ENCODE results near the gene YDJC.
"Not testable (repeated sequence)": the region's sequence is repeated elsewhere in the genome, so short reads cannot be mapped to it uniquely, and the experiment has no call there.

Gene YDJC, protein sequence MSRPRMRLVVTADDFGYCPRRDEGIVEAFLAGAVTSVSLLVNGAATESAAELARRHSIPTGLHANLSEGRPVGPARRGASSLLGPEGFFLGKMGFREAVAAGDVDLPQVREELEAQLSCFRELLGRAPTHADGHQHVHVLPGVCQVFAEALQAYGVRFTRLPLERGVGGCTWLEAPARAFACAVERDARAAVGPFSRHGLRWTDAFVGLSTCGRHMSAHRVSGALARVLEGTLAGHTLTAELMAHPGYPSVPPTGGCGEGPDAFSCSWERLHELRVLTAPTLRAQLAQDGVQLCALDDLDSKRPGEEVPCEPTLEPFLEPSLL

GRCh38 chr22:21629255-21630149 lies at the start of gene YDJC:
Gene YDJC, minus strand, starts transcription at chr22:21630022. Its CDS starts 8 bp downstream, at chr22:21630014.
- DNase-seq = peak; percentile 93 to 94

GRCh38 chr22:21679383-21679782 lies 49.6 kb upstream of the YDJC start:
- DNase-seq = no peak

- DNase-seq = not testable (repeated sequence)
Observed at GRCh38 chr22:21678842-21679241, 49.0 kb upstream of the YDJC start.

DNA sequence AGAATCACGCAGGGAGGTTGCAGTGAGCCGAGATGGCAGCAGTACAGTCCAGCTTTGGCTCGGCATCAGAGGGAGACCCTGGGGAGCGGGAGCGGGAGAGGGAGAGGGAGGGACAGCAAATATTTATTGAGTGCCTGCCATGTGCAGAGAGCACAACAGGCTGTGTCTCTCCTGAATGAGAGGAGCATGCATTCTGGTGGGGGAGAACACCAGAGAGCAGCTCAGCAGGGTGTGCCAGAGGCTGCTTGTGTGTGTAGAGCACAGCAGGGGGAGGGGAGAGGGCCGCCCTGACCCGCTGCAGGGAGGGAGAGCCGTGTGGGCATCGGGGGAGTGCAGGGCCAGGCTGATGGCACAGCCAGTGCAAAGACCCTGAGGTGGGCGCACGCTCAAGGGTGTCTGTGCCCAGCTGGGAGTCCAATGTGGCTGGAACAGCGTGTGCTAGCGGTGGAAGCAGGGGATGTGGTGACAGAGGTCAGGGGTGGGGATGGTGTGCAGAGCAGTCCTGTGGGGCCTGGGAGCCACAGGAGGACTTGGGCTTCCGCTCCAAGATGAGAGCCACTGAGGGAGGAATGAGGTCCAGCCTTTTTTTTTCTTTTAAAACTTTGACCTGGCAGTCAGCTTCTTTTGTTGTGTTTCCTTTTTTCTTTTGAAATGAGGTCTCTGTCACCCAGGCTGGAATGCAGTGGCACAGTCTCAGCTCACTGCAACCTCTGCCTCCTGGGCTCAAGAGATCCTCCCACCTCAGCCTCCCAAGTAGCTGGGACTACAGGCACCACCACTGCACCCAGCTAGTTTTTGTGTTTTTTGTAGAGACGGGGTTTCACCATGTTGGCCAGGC lies 48.0 kb upstream of the YDJC start:
- no peak for DNase-seq

- DNase-seq = no peak
Observed at GRCh38 chr22:21674638-21675245, 44.9 kb upstream of the YDJC start.

DNA sequence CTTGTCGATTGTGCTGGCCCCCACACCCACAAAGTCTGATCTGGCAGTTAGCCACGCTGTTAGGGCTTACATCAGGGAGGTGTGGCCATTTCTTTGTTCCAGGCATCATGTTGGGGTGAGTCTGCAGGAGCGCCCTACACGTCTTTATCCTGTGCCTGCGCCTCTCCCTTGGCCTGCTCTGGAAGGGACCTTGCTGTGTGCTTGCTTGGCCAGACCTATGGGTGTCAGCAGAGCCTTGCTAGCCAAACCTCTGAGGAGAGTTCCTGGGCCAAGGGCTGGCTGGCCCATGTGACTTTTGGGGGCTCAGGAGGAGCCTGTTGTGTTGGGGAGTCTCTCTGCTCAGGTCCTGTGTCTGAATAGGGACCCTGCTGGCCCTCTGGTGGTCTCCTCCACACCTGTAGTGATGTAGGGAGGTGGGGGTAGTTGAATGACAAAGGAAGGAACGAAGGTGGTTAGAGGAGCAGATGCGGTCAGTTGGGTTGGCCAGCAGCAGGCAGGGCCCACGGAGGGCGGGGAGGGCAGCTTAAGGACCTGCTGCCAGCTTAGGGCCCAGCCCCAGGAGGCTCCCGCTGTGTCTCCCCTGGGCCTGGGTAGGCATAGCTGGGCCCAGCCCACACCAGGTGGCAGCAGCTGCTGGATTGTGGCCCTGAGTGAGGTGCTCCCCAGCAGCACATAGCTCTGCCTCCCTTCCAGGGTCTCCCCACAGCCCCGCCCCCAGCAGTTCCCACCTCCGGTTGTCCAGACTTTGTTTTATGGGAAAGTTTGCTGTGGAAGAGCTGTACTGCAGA lies 43.9 kb upstream of the YDJC start:
- no peak for DNase-seq

GRCh38 chr22:21672107-21672629 lies 42.3 kb upstream of the YDJC start:
- DNase-seq = no peak

DNA sequence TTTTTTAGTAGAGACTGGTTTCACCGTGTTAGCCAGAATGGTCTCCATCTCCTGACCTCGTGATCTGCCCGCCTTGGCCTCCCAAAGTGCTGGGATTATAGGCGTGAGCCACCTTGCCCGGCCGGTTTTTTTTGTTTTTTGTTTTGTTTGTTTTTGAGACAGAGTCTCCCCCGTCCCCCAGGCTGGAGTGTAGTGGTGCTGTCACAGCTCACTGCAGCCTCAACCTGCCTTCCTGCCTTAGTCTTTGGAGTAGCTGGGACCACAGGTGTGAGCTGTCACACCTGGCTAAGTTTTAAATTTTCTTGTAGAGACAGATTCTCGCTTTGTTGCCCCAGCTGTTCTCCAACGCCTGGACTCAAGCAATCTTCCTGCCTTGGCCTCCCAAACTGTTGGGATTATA lies 39.2 kb upstream of the YDJC start:
- no peak for DNase-seq

DNA sequence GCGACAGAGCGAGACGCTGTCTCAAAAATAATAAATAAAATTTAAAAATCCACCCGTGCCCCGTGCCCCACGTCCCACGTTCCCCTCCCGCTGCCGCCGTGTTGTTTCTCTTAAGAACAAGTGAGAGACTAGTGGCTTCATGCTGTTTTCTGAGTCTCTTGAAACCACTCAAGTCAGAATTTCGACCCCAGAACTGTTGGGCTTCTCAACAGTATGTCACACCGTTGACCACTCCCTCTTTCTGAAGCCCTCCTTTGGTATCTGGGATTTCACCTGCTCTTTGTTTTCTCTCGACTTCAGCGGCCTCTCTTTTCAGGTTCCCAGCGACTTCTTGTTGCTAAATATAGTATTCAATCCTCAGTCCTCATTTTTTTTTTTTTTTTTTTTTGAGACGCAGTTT lies 37.0 kb upstream of the YDJC start:
- no peak for DNase-seq

GRCh38 chr22:21665047-21665851 lies 35.4 kb upstream of the YDJC start:
- DNase-seq = no peak

DNA sequence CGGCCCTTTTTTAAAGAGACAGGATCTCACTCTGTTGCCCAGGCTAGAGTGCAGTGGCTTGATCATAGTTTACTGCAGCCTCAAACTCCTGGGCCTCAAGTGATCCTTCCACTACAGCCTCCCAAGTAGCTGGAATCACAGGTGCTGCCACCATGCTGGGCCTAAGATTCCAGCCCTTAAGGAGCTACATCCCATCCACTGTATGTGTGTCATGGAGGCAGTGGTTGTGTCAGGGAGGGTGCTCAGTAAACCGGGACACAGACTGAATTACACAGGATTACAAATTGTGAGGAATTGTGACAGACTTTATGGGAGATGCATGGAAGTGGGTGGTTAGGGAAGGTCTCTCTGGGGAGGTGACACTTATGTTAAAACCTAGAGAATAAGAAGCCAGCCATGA lies 33.9 kb upstream of the YDJC start:
- no peak for DNase-seq

DNA sequence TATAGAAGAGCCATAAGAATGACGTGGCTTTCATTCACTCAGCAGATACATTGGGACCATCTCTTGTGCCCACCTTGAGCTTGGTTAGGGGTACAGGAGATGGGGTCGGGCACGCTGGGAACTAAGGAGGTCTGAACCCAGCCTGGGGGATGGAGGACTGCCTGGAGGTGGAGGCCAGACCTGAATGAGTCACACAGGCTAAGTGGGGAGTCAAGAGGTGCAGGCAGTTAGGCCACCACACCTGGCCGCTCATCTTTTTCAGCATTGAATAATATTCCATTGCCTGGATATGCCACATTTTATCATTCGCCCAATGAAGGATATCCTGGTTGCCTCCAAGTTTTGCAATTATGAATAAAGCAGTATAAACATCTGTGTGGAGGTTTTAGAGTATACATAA lies 32.2 kb upstream of the YDJC start:
- no peak for DNase-seq

GRCh38 chr22:21660904-21661303 lies 31.1 kb upstream of the YDJC start:
- DNase-seq = no peak

DNA sequence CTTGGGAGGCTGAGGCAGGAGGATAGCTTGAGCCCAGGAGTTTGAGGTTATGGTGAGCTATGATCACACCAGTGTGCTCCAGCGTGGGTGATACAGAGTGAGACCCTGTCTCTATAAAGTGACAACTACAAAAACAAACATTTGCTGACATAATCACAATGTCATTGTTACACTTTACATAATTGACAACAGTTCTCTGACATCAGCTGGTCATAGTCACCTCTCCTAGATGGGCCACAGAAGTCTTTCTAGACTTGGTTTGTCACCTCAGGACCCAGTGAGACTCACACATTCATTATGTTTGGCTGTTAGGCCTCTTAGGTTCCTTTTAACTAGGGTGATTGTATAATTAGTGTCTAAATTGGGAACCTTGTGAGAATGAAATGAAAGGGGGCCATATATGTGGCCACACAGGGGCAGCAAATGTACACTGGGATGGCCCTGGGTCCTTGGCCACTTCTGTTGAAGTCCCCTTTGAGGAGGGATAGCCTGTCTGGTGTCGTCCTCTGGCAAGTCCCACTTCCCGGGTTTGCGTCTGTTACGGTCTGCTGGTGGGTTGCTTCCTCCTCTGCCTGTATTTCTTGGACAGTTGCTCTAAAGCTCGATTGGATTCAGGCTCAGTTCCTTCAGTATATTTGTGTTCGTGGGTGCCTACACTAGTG lies 30.2 kb upstream of the YDJC start:
- DNase-seq = no peak

DNA sequence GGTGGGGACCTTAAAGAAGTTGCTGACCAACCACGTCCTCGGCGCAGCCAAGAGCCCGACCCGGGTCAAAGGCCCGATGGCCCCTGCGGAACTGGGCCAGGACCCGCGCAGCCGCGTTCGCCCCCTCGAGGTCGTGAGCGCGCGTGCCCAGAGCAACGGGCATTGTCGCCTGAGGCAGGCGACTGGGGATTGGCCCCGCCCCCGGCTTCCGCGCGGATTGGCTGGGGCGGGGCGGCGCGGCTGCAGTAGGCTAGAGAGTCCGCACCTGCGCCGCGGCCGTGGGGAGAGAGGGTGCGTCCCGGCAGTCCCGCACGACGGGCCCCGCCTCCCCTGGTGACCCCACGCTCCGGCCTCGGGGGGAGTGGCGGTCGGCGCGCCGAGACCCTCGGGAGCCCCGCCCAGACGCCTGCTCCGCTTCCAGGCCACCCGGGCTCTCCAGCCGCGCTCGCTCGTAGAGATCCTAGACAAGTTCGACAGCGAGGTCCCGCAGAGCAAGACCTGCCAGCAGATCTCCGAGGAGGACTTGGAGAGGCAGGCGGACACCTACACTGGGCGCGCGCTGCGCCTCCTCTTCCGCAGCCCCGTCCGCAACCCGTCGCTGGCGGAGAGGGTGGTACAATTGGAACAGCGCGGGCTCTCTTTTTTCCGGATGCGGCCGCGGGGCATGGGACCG lies 27.7 kb upstream of the YDJC start:
- peak; percentile 75 to 82 for DNase-seq

- DNase-seq = no peak
Observed at GRCh38 chr22:21657020-21657359, 27.2 kb upstream of the YDJC start.

- no peak for DNase-seq
Observed at GRCh38 chr22:21652547-21653545, 23.0 kb upstream of the YDJC start.

DNA sequence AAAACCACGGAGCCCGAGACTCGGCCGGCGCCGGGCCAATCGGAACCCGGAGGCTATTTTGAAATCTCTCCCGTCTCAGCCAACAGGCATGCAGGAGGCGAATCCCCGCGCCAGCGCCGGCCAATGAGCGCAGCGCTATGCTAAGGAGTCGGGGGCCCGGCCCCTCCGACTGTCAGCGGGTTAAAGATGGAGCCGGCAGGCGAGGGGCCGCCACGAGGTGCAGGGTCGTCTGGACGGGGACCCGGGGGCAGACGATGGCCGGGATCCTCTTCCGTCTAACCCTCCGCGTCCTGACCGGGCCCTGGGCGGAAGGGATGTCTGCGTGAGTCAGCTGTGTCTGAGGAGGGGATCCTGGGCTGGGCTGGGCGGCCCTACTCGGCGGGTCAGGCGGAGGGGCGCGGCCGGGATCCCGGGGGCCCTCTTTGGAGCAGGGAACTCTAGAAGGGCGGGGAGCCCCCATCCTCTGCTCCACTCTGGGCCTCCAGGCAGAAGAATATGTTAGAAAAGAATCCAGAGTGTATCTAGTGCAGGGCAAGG lies 22.3 kb upstream of the YDJC start:
- peak; percentile 80 to 82 for DNase-seq

All from CD4-positive, alpha-beta T cell treated with Interleukin-4 for 1 hour (primary cell).